Activated T-cell treated with anti-CD3 and anti-CD28 coated beads for 48 hours (primary cell): ENCODE measurements around the gene SPINK9.
"Not testable (repeated sequence)": the region's sequence is repeated elsewhere in the genome, so short reads cannot be mapped to it uniquely, and the experiment has no call there.

Experiments used
- DNase-seq: peaks from one replicate; pipeline ENCODE4 v3.0.0-alpha.2; 2020; ENCODE audit warnings: low read depth

The SPINK9 gene

GRCh38 chr5:148335259-148335658, at the start of gene SPINK9:
SPINK9 (plus strand) TSS chr5:148335559; CDS start chr5:148335614, 55 bp downstream.
- no peak for DNase-seq

DNA sequence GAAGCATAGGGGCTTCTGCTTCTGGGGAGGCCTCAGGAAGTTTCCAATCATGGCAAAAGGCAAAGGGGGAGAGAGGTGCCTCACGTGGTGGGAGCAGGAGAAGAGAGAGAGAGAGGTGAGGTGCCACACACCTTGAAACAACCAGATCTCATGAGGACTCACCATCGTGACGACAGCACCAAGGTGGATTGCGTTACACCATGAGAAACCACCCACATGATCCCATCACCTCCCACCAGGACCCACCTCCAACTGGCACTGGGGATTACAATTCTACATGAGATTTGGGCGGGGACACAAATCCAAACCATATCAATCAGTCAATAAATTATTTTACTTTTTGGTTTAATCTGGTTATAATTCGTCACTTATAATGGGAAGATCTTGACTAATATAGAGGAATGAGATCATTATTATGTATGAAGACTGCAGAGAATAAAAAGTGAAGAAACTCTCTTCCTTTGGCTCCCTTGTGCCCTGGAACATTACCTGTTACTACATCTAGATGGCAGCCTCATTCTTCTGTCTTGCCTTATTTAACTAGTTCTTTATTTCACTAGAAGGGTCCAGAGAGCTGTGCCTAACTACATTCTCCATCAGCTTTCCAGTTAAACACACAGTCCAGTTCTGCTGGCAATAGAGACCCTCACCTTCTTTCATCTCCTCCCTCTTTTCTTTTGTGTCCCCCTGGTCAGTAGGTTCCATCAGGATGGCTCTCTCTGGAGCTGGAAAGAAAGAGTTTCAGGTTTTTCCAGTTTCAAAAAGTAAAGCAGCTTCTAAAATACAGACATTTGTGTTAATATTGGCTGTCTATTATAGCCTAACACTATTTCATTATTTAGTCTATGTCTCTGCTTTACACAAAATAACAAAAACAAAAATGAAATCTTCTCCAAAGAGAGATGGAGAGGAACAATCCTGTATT, 44.8 kb upstream of the SPINK9 start:
- DNase-seq, result no peak

GRCh38 chr5:148297731-148298130, 37.6 kb upstream of the SPINK9 start:
- DNase-seq, result no peak

GRCh38 chr5:148306446-148306845, 28.9 kb upstream of the SPINK9 start:
- DNase-seq, result no peak

GRCh38 chr5:148309019-148309418, 26.3 kb upstream of the SPINK9 start:
- no peak for DNase-seq

- no peak for DNase-seq
Observed at GRCh38 chr5:148309746-148310145, 25.6 kb upstream of the SPINK9 start.

- DNase-seq, result no peak
Observed at GRCh38 chr5:148311484-148311883, 23.9 kb upstream of the SPINK9 start.

DNA sequence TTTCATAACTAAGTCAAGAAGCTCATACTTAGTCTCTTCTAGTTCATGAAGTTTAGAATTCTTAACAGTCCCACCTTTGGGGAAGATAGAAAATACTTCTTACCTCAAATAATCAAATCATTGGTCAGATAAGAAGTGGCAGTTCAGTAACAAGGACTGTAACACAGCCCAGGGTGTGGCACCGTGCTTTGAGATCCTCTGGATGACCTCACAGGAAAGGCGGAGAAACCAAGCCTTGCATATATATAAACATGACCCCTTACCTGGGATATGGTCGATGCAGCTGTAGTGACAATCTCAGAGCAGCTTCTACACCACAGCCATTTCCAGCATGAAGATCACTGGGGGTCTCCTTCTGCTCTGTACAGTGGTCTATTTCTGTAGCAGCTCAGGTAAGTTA, 23.2 kb upstream of the SPINK9 start, which contains the start of gene SPINK7:
Gene SPINK7 (plus strand): TSS at position 271 of the 400 bp plus-strand sequence. CDS start 61 bp downstream, at position 332.
- no peak for DNase-seq

GRCh38 chr5:148314187-148314586, 21.2 kb upstream of the SPINK9 start:
- DNase-seq, result no peak

- DNase-seq, result no peak
Observed at GRCh38 chr5:148314731-148315130, 20.6 kb upstream of the SPINK9 start.

- not testable (repeated sequence) for DNase-seq
Observed at GRCh38 chr5:148320011-148320963, 15.1 kb upstream of the SPINK9 start.

GRCh38 chr5:148333262-148333849, 2.0 kb upstream of the SPINK9 start:
- no peak for DNase-seq

DNA sequence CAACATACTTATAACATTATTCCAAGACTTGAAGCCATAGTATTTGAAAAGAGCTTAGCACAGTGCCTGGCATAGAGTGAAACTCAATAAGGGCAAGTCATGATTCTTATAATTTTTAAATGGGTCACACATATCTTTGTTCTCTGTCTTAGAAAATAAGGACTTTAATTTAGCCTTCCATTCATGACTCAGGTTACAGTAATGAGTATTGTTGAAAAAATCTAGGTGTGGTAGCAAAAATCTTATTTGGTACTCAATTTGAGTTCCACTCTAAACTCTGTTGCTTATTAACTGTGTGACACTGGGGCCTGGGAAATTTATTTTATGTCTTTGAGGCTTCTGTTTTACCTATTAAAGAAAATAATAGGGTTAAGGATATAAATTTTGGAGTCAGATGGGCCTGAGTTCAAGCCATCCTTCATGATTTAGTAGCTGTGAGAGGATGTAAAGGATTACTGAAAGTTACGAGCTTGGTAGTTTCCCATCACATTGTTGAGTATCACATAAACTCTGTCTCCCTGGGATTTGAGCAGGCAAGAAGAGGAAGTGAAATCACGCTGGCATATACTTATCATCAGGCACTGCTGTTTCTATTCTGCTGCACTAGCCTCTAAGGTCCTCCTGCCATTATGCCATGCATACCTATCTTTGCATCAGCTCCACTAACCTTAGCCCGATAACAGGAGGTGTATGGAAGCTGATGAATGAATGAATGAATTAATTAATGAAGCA, 1.5 kb downstream of the SPINK9 start:
- no peak for DNase-seq

DNA sequence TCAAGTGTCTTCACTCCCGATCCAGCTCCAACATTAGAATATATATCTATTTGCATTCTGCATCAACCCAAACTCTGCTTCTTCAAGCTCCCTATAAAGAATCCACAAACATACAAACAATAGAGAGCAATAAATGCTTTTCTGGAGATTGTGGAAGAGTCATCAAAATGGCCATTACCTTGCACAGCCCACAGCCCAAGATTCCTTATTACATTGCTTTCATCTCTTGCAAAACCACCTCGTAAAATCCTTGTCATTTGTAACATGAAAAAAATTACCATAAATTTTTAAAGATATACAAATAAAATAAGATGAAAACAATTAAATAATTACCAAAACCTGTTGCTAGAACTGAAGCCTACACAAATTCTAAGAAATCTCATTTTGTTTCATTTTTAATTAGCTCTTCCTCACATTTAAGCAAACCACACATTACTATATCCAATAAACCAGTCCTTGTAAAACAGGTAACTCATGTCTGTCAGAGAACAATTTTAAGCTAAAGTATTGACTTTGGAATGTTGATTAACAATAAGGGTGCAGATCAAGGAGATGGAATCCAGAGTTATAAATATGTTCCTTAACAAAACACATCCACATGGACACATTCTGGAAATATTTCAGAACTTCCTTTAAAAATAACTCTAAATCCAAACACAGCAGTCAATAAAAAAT, 7.1 kb downstream of the SPINK9 start:
- DNase-seq, result no peak

DNA sequence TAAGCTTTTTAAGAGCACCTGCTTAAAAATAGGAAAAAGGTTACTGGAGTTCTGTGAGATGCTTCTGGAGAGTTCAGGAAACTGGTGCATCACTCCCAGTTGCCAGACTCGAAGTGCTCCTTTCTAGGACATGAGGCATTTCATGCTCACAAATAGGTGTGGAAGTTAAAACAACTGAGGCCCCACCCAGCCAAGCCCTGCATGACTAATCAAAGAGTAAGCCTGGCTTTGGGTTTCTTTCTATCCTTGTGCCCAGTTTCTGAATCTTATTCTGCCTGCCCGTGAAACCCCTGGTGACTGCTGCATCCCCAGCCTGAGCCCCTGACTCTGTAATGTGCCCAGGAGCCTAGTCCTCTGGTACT, 7.7 kb downstream of the SPINK9 start:
- DNase-seq, result no peak

- DNase-seq, result no peak
Observed at GRCh38 chr5:148343603-148344487, 8.5 kb downstream of the SPINK9 start.

- no peak for DNase-seq
Observed at GRCh38 chr5:148347706-148348105, 12.3 kb downstream of the SPINK9 start.

- DNase-seq, result no peak
Observed at GRCh38 chr5:148352696-148353095, 17.3 kb downstream of the SPINK9 start.

- no peak for DNase-seq
Observed at GRCh38 chr5:148353634-148354033, 18.3 kb downstream of the SPINK9 start.

DNA sequence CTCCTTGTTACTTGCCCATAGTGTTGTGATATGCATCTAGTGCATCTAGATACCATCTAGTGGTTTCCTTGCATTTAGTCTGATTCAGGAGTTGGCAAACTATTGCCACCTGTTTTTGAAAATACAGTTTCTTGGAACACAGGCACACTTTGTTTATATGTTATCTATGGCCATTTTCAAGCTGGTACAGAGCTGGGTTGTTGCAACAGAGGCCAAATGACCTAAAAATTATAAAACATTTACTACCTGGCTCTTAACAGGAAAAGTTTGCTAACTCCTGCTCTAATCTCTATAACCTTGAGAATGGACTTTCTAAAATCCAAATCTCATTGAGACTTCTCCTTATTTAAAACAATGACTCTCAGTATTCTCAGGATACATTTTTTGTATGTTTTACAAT, 29.0 kb downstream of the SPINK9 start:
- no peak for DNase-seq
